ENCODE data around the gene ADIPOR2.

- TF ChIP-seq, protein P1, sequence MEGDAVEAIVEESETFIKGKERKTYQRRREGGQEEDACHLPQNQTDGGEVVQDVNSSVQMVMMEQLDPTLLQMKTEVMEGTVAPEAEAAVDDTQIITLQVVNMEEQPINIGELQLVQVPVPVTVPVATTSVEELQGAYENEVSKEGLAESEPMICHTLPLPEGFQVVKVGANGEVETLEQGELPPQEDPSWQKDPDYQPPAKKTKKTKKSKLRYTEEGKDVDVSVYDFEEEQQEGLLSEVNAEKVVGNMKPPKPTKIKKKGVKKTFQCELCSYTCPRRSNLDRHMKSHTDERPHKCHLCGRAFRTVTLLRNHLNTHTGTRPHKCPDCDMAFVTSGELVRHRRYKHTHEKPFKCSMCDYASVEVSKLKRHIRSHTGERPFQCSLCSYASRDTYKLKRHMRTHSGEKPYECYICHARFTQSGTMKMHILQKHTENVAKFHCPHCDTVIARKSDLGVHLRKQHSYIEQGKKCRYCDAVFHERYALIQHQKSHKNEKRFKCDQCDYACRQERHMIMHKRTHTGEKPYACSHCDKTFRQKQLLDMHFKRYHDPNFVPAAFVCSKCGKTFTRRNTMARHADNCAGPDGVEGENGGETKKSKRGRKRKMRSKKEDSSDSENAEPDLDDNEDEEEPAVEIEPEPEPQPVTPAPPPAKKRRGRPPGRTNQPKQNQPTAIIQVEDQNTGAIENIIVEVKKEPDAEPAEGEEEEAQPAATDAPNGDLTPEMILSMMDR (IDR thresholded peaks at IDR 0.05): no peak
- no peak for TF ChIP-seq POLR2AphosphoS5 (IDR thresholded peaks at IDR 0.05)
Measured at GRCh38 chr12:1810931-1811280, 120.0 kb downstream of the ADIPOR2 start.

All from sigmoid colon (tissue), 4 donors.